ENCODE measurements around the gene LIG3.

GRCh38 chr17:34979153-34979552 lies 1.2 kb upstream of the LIG3 start:
- TF ChIP-seq, protein P1, sequence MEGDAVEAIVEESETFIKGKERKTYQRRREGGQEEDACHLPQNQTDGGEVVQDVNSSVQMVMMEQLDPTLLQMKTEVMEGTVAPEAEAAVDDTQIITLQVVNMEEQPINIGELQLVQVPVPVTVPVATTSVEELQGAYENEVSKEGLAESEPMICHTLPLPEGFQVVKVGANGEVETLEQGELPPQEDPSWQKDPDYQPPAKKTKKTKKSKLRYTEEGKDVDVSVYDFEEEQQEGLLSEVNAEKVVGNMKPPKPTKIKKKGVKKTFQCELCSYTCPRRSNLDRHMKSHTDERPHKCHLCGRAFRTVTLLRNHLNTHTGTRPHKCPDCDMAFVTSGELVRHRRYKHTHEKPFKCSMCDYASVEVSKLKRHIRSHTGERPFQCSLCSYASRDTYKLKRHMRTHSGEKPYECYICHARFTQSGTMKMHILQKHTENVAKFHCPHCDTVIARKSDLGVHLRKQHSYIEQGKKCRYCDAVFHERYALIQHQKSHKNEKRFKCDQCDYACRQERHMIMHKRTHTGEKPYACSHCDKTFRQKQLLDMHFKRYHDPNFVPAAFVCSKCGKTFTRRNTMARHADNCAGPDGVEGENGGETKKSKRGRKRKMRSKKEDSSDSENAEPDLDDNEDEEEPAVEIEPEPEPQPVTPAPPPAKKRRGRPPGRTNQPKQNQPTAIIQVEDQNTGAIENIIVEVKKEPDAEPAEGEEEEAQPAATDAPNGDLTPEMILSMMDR (IDR thresholded peaks at IDR 0.05) = no peak
- no peak for TF ChIP-seq POLR2AphosphoS5 (IDR thresholded peaks at IDR 0.05)
